NCI-H446 treated with DMSO at 0.1 percent for 48 hours (cell line): ENCODE measurements around the gene ZNF594.
"Not testable (repeated sequence)": the region's sequence is repeated elsewhere in the genome, so short reads cannot be mapped to it uniquely, and the experiment has no call there.

Source experiments
- DNase-seq: peaks from one replicate; lab custom pipeline; 2025; lab: John Stamatoyannopoulos, UW

Gene ZNF594

GRCh38 chr17:5136580-5137412, 54.9 kb downstream of the ZNF594 start:
- DNase-seq, result not testable (repeated sequence)

GRCh38 chr17:5135726-5136579, 55.7 kb downstream of the ZNF594 start:
- no peak for DNase-seq

GRCh38 chr17:5135131-5135712, 56.4 kb downstream of the ZNF594 start:
- not testable (repeated sequence) for DNase-seq

GRCh38 chr17:5134571-5134970, 57.1 kb downstream of the ZNF594 start:
- not testable (repeated sequence) for DNase-seq

- DNase-seq, result not testable (repeated sequence)
Measured at GRCh38 chr17:5133961-5134360, 57.7 kb downstream of the ZNF594 start.

GRCh38 chr17:5133311-5133710, 58.4 kb downstream of the ZNF594 start:
- DNase-seq, result no peak

GRCh38 chr17:5132503-5133225, 59.0 kb downstream of the ZNF594 start:
- not testable (repeated sequence) for DNase-seq

GRCh38 chr17:5131799-5132502, 59.7 kb downstream of the ZNF594 start:
- DNase-seq, result not testable (repeated sequence)

GRCh38 chr17:5131146-5131715, 60.4 kb downstream of the ZNF594 start:
- DNase-seq, result no peak

GRCh38 chr17:5130687-5131086, 61.0 kb downstream of the ZNF594 start:
- not testable (repeated sequence) for DNase-seq

GRCh38 chr17:5130261-5130660, 61.4 kb downstream of the ZNF594 start:
- not testable (repeated sequence) for DNase-seq

GRCh38 chr17:5129770-5130169, 61.9 kb downstream of the ZNF594 start:
- DNase-seq, result not testable (repeated sequence)
